K562 (cell line): ENCODE measurements around the gene NPIPA5. TPM values are rescaled to one million over a fixed set of nuclear protein-coding genes. Genes with fewer than 3 reads are reported as not detected.

Experiments used
- FIP1L1 ChIP-seq: fragments of 200-400 bp; formaldehyde crosslinking; IDR thresholded peaks from 2 replicates; pipeline ENCODE4 v1.6.1; 2018; ENCODE audit warnings: mild to moderate bottlenecking, low read depth, low read length; ENCODE audit not compliant: poor library complexity, severe bottlenecking
- FOXA1 ChIP-seq: fragments of 450-650 bp; IDR thresholded peaks from 2 replicates; pipeline ENCODE4 v1.6.1; 2016; ENCODE audit warnings: mild to moderate bottlenecking, borderline replicate concordance
- ILF3 ChIP-seq: fragments of 450-650 bp; IDR thresholded peaks from 2 replicates; pipeline ENCODE4 v1.6.1; 2018; ENCODE audit warnings: antibody characterized with exemption, mild to moderate bottlenecking, moderate library complexity, borderline replicate concordance
- MYC ChIP-seq, 2 experiments: fragments of 250-450 bp in 1 of 2; sonication (Bioruptor Pico) in 1 of 2; IDR thresholded peaks; 2 replicates each; pipeline versions ENCODE4 v1.5.1 to v1.6.1; 2012 to 2021; ENCODE audit warnings: low read depth in 2 of 2, borderline replicate concordance in 1 of 2, improper control_type of control experiment in 1 of 2, low read length in 1 of 2, mild to moderate bottlenecking in 1 of 2, moderate library complexity in 1 of 2
- PHTF2 ChIP-seq: fragments of 250-450 bp; sonication (Bioruptor Pico); IDR thresholded peaks from 2 replicates; pipeline ENCODE4 v1.5.0; 2021; ENCODE audit warnings: mild to moderate bottlenecking
- TRIM24 ChIP-seq, 2 experiments: fragments of 450-650 bp; IDR thresholded peaks; 2 replicates each; pipeline ENCODE4 v1.6.1; 2016
- WHSC1 ChIP-seq: IDR thresholded peaks from one replicate; pipeline ENCODE4 v1.6.1; 2012; ENCODE audit warnings: low read length, control low read depth, inconsistent platforms
- ZNF318 ChIP-seq, 2 experiments: fragments of 450-650 bp; IDR thresholded peaks; 2 replicates each; pipeline ENCODE4 v1.6.1; 2016; ENCODE audit warnings: mild to moderate bottlenecking in 2 of 2, borderline replicate concordance in 1 of 2, low read depth in 1 of 2, moderate library complexity in 1 of 2
- ZNF696 ChIP-seq: fragments of 250-450 bp; sonication (Bioruptor Pico); conservative IDR thresholded peaks from 2 replicates; pipeline ENCODE4 v1.4.0; 2020; ENCODE audit warnings: mild to moderate bottlenecking, moderate library complexity
- polyA plus RNA-seq, 8 experiments: library from polyadenylated mRNA; depleted of rRNA in 4 of 8; stranded (reverse) in 5 of 8; unstranded in 3 of 8; fragments of >200 nt; fragmentation: Nextera tagmentation in 2 of 8; fragmentation: Illumina TruSeq in 1 of 8; extraction: Ambion mirVana in 2 of 8; extraction: Trizol in 1 of 8; gene quantifications; 2 replicates each; pipeline versions ENCODE4 v1.2.1 to v1.2.3, GENCODE V29; 2011 to 2014; ENCODE audit warnings: inconsistent platforms in 1 of 8, missing spikeins in 1 of 8
- total RNA-seq, 7 experiments: library from RNA; depleted of rRNA in 6 of 7; stranded (reverse); fragments of >200 nt in 6 of 7; fragmentation: Illumina TruSeq in 2 of 7; extraction: Trizol in 2 of 7; gene quantifications; 2 replicates each; pipeline versions ENCODE4 v1.2.1 to v1.2.3, GENCODE V29; 2011 to 2021; ENCODE audit warnings: low replicate concordance in 1 of 7
- TF ChIP-seq, protein P1 (sequence below): fragments of 250-450 bp; sonication (Bioruptor Pico); IDR thresholded peaks from 2 replicates; pipeline ENCODE4 v1.8.0; 2022; ENCODE audit warnings: moderate library complexity, mild to moderate bottlenecking, inconsistent platforms

NPIPA5 gene
- total and polyA plus RNA-seq, 9 of the 15 experiments (the other 6 are each of a cell fraction or from before 2014, with no cell fraction given) = 2.2 to 17.0 (median 4.7) TPM

DNA sequence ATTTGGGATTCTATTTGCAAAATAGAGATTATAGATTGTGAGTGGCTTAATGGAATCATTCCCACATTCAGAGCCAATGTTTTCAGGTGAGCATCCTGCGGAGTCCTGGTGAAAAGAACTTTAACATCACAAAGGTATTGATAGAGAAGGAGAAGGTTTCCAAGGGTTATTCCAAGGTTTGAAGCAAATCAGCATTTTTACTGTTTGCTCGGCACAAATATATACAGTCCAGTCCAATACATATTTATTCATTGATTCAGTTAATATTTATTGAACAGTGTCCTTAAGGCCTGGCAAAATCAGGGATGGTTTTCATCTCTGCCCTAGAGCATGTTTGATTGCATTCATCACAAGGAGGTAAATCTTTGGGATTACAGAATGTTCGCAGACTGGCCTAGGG lies 23.9 kb upstream of the NPIPA5 start (continued):
- TF ChIP-seq ZNF318 (IDR thresholded peaks at IDR 0.05; ENCODE audit: borderline replicate concordance in 1 of 2, low read depth in 1 of 2) = no peak
- TF ChIP-seq TRIM24 (IDR thresholded peaks at IDR 0.05) = no peak
- TF ChIP-seq WHSC1 = no peak
- TF ChIP-seq, protein P1, sequence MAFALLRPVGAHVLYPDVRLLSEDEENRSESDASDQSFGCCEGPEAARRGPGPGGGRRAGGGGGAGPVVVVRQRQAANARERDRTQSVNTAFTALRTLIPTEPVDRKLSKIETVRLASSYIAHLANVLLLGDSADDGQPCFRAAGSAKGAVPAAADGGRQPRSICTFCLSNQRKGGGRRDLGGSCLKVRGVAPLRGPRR (CRISPR knock-in tag) = no peak
- no peak for TF ChIP-seq ZNF696 (CRISPR knock-in tag)
- no peak for TF ChIP-seq PHTF2 (CRISPR knock-in tag)
- no peak for TF ChIP-seq MYC (IDR thresholded peaks at IDR 0.05; ENCODE audit: low read depth, low read length)
- TF ChIP-seq MYC (CRISPR knock-in tag; IDR thresholded peaks at IDR 0.05; ENCODE audit: borderline replicate concordance, low read depth) = no peak
- no peak for TF ChIP-seq FOXA1
- no peak for TF ChIP-seq FIP1L1
- no peak for TF ChIP-seq ILF3
